CD4-positive, alpha-beta T cell treated with Interleukin-21 for 1 hour (primary cell): Measurements from ENCODE around the gene VSIG2.

Experiments used
- DNase-seq: peaks from one replicate; pipeline ENCODE4 v3.0.0-alpha.2; 2020

The VSIG2 gene

GRCh38 chr11:124747406-124748099, 4.5 kb downstream of the VSIG2 start:
- no peak for DNase-seq

GRCh38 chr11:124746621-124747243, 5.3 kb downstream of the VSIG2 start:
- DNase-seq, result peak; percentile 84

- peak; percentile 37 for DNase-seq
These were observed 6.0 kb downstream of the VSIG2 start for GRCh38 chr11:124745835-124746620.

GRCh38 chr11:124745270-124745834, 6.7 kb downstream of the VSIG2 start:
- DNase-seq, result no peak

GRCh38 chr11:124743050-124743449, 9.0 kb downstream of the VSIG2 start:
- no peak for DNase-seq

GRCh38 chr11:124742555-124742954, 9.5 kb downstream of the VSIG2 start:
- no peak for DNase-seq

GRCh38 chr11:124740277-124740882, 11.7 kb downstream of the VSIG2 start:
- peak; percentile 62 for DNase-seq

- peak; percentile 85 for DNase-seq
These were observed 12.4 kb downstream of the VSIG2 start, which contains the start of gene NRGN for GRCh38 chr11:124739479-124740276. Gene NRGN, plus strand, starts transcription at chr11:124739942. Its CDS starts 143 bp downstream, at chr11:124740085.

- no peak for DNase-seq
These were observed 13.2 kb downstream of the VSIG2 start for GRCh38 chr11:124738713-124739478.

GRCh38 chr11:124737638-124738305, 14.3 kb downstream of the VSIG2 start:
- no peak for DNase-seq

GRCh38 chr11:124736736-124737135, 15.3 kb downstream of the VSIG2 start:
- DNase-seq, result no peak

- no peak for DNase-seq
These were observed 19.8 kb downstream of the VSIG2 start for GRCh38 chr11:124732230-124732629.

GRCh38 chr11:124729571-124729970, 22.5 kb downstream of the VSIG2 start:
- DNase-seq, result no peak

- DNase-seq, result no peak
These were observed 23.9 kb downstream of the VSIG2 start for GRCh38 chr11:124728134-124728533.

GRCh38 chr11:124727474-124727873, 24.6 kb downstream of the VSIG2 start:
- no peak for DNase-seq

GRCh38 chr11:124725719-124726105, 26.3 kb downstream of the VSIG2 start:
- no peak for DNase-seq

GRCh38 chr11:124724979-124725718, 26.9 kb downstream of the VSIG2 start:
- DNase-seq, result no peak

GRCh38 chr11:124722176-124722575, 29.9 kb downstream of the VSIG2 start:
- no peak for DNase-seq

- no peak for DNase-seq
These were observed 32.5 kb downstream of the VSIG2 start for GRCh38 chr11:124719534-124719933.

- DNase-seq, result no peak
These were observed 33.3 kb downstream of the VSIG2 start for GRCh38 chr11:124718801-124719200.
